HL-60/S4 treated with retinoic acid at 250 ng/mL for 4 days and 3 days (cell line): ENCODE measurements around the gene PRPF38A.
"Not testable (repeated sequence)": the region's sequence is repeated elsewhere in the genome, so short reads cannot be mapped to it uniquely, and the experiment has no call there.

Experiments used
- in situ Hi-C: fragments of 300-500 bp; cut with MboI; formaldehyde crosslinking; loops from 2 replicates; pipeline ENCODE4 v1.7.0; 2022; ENCODE audit warnings: low sequenced_read_pairs

PRPF38A gene, protein sequence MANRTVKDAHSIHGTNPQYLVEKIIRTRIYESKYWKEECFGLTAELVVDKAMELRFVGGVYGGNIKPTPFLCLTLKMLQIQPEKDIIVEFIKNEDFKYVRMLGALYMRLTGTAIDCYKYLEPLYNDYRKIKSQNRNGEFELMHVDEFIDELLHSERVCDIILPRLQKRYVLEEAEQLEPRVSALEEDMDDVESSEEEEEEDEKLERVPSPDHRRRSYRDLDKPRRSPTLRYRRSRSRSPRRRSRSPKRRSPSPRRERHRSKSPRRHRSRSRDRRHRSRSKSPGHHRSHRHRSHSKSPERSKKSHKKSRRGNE

DNA sequence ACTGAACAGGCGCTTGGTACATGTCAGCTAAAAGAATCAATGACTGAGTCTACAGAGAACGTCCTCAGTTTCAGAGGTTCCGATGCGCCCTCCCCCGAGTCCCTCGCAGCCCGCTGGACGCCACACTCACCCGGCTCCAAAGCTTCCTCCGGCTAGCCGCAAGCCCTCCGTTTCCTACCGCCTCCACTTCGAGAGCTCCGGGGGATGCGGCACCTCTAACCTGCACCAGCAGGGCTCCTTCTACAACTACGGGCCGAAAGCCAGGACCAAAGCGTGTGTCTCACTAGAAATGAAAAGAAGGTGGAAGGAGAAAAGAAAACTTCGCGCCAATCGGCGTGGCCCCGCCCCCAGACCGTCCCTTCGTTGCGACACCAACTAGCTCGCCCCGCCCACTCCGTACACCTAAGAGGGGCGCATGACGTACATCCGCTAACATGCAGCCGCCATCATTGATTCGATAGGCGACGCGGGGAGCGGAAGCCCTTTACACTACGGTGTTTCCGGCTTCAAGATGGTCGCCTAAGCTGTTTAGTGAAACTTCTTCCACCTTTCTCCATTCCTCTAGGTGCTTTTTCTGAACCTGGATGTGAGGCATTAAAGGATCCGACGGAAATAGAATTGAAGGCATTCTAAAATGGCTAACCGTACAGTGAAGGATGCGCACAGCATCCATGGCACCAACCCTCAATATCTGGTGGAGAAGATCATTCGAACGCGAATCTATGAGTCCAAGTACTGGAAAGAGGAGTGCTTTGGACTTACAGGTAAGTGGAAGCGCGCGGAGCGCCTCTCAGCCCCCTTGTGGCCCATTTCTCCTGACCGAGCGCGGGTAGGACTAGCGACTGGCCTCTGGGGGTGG lies at the start of gene PRPF38A, which contains the start of gene ORC1:
Gene PRPF38A, plus strand, starts transcription at position 487 of the 859 bp plus-strand sequence. Its CDS starts 148 bp downstream, at position 635.
Gene ORC1, minus strand, starts transcription at position 308 of the 859 bp plus-strand sequence. CDS start 2,200 bp downstream, outside the sequence.
- in situ Hi-C loops: no loop called here

DNA sequence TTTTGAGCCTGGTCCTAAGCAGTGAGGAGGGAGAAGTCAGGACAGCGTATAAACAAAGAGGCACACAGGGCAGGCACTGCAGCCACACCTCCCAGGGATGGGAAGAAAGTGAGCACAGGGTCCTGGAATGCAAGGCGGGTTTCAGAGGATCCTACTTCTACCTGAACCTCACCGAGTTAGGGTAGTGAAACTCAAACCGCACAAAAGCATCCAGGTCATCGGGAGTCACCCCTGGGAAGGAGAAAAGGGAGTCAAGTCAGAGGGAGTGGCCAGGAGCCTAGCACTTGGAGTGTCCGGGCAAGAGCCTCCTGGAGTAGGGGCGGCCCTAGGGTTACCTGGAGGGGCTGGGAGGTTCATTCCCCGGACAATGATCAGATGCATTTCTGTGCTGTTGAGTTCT lies 49.0 kb upstream of the PRPF38A start:
- in situ Hi-C loops: no loop called here

DNA sequence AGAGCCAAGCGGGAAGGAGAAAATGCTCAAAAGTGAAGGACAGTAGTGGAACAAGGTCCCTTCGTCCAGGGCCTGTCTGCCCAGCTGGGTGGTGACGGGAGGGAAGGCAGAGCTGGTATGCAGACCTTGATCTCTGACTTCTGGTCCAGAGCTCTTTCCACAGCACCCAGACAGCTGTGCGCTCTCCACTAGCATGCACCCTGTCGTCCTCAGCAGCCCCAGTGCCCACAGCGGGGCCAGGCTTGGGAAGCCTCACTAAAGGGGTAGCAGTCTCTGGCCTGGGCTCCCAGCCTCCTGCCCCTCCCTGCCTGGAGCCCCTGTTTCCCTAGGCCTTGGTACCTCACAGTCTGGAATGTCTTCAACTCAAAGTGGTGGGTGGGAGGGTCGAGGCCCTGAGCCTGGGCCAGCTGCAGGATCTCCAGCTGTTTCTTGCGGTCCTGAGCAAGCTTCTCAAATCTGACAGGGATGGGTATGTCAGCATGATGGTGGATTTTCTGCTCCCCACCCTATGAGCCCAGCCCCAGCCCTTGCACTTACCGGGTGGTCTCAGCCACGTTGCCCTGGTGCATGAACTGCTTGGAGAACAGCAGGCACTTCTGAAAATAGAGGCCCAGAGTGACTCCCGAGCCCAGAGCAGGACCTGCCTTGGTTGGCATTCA lies 48.4 kb upstream of the PRPF38A start:
- in situ Hi-C loops: no loop called here

DNA sequence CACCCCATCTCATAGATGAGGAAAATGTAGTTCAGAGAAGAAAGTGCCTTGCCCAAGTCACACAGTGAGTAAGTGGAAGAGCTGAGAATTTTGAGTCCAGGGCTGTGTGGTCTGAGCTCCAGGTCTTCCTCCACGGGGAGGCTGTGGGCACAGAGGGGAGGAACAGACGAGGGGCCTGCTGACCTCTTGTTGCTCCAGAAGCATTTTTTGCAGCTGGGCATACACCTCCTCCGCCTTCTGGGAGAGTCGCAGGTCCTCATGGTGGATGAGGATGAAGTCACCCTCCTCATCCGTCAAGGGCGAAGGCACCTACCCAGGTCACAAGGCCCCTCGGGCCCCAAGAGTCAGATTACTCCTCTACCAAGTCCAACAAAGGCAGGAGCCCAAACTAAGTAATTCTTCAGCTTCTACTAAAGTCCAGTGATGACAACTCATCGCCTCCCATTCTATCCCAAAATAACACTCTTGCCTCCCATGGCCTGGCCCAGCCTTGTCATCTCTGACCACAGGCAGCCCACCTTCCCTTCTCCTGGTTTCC lies 47.5 kb upstream of the PRPF38A start:
- in situ Hi-C loops: no loop called here

DNA sequence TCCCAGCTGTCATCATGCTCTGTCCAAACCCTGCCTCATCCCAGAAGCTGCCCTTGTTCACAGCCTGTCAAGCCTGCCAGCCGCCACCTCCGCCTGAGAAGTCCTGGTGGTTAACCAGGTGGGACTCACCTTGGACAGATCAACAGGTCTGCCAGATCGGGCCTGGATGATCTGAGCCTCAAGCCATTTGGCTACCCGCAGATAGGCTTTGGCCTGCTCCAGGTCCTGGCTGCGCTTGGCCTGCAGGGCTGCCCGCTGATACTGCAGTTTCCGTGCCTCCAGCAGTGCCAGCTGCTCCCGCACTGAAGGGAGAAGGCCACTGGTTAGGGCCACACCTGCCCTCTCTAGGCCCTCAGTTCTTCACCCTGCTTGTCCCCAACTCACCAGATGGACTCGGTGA lies 47.0 kb upstream of the PRPF38A start:
- in situ Hi-C loops: no loop called here

DNA sequence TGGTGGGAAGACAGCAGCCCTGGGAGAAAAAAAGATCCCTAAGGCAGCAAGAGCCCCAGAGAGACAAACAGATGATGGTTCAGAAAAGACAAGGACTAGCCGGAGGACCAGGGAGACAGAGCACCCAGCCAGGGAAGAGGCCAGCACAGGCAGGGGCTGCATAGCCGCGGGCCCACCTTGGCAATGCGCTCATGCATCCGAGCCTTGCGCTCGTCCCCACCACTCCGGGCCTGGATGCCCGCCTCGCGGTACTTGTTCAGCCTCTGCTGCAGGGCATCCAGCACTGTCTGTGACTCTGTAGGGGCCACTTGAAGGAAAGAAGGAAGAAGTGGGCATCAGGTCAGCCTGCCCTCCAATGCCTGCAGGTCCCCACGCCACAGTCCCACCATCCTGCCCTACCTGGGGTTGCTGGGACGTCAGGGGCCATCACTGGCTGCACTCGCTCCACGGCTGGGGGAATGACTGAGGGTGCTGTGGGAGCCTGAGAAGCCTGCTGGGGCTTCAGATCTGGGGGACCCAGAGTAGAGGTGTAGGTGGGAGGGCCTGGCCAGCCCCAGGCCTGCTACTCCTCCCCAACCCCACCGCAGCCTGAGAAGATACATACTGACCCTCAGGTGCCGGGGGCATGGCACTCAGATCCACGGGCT lies 45.4 kb upstream of the PRPF38A start:
- in situ Hi-C loops: no loop called here

DNA sequence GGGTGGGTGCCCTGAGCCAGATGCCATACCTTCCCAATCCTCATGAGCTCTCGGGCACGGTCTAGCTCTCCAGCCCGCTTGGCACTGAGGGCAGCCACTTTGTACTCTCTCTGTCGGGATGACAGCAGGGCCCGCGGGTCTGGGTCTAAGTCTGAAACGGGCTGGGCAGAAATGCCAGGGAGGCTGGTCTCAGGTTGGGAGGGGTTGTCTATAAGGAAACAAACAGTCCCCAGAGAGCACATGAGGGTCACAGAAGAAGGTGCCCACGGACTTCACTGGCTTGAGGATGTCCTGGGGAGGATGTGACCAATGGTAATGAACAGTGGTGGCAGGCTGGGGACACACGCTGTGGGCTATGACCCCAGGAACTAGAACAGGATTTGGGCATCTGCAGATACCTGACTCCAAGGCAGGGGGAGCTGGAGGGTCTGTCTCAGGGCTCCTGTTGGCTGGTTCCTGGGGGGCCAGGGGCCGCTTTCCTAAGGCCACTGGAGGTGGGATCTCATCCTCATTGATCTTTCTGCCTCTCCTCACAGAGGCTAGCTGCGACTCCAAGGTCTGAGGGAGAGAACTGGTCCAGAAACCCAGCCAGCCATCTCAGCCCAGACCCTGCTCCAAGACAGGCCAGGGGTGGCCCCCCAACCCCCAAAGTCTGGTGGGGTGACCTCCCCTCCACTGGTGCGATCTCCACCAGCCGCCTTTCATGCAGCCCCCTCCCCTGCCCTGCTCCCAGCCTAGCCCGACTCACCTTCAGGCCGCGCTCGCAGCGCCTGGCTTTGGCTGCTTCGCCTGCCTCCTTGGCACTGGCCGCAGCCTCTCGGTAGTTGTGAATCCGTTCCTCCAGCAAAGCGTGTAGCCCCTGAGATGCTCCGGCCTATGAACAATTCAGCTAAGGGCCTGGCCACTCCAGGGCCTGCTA lies 44.5 kb upstream of the PRPF38A start:
- in situ Hi-C loops: no loop called here

DNA sequence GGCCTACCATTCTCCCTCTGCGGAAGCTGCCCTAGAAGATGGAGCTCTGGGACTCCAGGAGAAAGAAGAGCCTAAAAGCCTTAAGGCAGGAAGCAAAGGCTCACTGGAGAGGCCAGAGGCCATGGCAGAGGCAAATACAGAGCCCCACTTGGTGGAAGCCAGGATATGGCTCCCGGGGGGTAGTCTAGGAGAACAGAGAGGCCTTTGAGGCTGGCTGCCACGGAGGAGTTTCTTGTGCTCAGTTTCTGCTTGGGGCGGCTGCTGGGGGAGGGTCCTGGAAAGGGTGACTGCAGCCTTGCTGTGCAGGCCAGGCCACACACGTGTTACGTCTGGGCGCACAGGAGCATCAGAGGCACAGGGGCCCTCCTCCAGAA lies 43.8 kb upstream of the PRPF38A start:
- in situ Hi-C loops: no loop called here

DNA sequence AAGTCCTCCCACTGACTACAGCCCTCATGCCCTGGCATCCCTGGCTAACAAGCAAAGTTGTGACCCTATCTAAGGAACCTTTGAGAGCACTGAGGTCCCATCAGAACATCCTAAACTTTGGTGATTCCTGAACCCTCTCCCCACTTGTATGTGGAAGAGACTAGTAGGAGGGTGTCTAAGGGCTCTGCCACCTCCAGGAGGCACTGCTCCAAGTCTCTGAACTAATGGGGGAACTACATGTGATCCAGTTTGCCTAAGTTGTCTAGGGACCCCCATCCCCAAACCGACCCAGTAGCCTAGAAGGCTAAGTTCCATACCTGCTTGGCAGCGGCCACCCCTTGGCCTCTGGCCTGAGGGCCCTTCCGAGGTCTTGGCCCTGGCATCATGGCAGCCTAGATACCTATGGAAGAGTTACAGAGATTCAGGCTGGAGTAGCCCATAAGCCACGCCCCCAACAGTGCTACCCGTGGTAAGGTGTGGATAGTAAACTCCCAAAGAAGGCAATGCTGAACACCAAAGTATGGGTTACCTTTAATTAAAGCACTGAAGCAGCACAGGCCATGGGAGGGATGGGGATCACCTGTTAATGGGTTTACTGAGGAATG lies 40.1 kb upstream of the PRPF38A start:
- in situ Hi-C loops: no loop called here

DNA sequence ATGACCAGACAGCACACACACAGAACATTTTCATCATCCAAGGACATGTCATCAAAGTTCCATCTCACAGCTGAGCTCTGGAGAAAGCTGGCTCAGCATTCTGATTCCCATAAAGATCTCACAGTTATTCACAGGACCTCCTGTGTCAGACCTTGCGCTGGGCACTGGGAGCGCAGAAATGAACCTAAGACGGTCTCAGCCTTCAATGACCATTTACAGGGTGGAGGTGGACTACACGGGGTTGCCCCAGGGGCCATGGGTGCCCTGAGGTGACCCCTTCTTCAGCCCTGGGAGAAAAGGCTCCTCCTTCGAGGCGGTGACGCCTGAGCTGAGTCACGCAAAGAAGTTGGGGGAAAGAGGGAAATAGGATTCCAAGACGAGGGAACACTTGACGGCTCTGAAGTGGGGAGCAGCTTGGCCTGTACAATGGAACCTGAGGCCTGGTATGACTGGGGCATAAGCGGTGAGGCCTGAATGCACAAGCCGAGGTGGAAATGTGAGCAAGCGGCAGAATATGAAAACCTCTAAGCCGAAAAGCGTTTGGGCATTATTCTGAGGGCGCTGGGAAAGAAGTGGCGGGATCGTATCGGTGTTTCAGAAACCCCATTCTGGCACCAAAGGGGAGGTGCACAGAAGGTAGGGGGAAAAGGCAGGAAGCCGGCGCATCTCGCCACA lies 39.2 kb upstream of the PRPF38A start:
- in situ Hi-C loops: no loop called here

DNA sequence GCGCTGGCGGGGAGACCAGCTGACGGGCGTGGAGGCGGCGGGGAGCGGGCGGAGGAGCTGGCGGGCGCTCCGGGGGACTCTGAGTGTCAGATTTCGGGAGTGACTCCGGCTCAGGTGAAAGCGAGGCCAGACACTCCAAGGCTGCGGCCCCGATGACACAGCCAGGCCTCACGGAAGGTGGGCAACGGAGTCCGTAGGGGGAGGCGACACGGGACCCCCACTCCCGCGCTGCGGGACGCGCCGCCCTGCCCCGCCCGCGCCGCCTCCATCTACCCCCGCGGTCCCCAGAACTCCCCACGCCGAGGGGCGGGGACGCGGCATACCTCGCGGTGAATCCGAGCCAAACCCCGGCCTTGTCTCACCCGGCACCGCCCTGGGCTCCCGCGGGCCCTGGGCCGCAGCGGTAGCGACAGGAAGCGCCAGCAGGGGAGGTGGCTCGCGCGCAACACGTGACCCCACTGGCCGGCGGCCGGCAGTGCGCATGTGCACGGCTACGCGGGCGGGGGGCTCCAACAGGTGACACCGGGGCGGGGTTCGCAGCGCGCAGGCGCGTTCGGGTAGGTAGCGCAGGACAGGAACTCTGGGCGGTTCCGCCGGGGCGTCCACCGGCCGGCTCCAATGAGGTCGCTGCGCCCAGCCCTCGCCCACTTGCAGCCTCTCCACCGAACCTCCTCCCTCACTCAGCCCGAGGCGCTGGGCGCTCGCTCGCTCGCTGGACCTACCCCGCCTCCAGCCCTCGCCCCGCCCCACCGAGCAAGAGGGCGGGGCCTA lies 38.5 kb upstream of the PRPF38A start, which contains the start of gene CC2D1B:
Gene CC2D1B, minus strand, starts transcription at position 460 of the 771 bp plus-strand sequence. CDS start 1,585 bp downstream, outside the sequence.
- in situ Hi-C loops: no loop called here

DNA sequence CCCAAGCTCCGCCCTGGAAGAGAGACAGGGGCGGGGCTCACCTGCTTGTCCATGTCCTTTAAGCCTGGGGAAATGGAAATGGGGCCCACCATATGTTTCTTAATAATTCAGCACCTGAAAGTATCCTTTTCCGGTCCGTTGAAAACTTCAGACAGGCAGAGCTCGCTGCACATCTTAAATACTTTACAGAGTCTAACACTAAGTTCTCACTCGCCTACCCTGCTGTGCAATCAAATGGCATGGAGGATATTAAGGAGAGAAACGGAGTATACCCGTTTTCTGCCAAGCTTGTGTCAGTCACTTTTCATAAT lies 37.9 kb upstream of the PRPF38A start:
- in situ Hi-C loops: no loop called here

DNA sequence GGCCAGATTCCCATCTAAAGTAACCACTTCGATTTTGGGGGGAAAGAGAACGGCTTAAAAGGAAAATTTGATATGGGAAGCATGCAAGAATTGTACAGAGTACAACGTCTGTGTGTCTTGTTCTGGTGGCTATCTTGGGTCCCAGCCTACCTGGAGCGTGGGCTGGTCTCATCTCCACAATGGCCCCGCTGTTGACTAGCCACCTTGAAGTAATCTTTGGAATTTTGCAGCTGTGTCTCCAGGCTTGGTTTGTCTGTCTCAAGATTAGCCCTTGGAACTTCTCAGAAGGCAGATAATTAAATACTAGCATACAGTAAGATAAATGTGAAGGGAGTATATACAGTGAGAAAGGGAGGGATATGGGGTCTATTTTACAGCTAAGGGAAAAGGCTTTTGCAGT lies 37.1 kb upstream of the PRPF38A start:
- in situ Hi-C loops: no loop called here

DNA sequence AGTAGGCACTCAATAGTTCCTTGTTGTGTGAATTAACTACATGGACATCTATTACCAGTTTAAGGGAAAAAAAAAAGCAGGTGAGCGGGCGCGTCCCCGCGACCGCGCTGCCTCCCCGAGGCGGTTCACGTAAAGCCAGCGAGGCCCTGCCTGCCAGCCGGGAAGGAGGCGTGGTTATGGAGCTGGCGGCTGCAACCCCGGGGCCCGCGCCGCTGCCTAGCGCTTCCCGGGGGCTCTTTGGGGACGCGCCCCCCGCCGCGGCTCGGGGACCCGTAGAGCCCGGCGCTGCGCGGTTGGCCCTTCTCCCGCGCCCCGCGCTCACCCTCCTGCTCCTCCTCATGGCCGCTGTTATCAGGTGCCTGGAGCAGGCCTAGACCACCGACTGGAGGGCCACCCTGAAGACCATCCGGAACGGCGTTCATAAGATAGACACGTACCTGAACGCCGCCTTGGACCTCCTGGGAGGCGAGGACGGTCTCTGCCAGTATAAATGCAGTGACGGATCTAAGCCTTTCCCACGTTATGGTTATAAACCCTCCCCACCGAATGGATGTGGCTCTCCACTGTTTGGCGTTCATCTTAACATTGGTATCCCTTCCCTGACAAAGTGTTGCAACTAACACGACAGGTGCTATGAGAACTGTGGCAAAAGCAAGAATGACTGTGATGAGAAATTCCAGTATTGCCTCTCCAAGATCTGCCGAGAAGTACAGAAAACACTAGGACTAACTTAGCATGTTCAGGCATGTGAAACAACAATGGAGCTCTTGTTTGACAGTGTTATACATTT lies 35.8 kb upstream of the PRPF38A start:
- in situ Hi-C loops: no loop called here

DNA sequence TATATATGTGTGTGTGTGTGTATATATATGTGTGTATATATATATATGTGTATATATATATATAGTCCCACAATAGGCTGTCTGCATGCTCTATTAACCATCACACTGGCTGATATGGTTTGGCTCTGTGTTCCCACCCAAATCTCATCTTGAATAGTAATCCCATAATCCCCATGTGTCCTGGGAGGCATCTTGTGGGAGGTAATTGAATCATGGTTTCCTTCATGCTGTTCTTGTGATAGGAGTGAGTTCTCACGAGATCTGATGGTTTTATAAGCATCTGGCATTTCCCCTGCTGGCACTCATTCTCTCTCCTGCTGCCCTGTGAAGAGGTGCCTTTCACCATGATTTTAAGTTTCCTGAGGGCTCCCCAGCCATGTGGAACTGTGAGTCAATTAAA lies 34.6 kb upstream of the PRPF38A start:
- in situ Hi-C loops: not testable (repeated sequence)

DNA sequence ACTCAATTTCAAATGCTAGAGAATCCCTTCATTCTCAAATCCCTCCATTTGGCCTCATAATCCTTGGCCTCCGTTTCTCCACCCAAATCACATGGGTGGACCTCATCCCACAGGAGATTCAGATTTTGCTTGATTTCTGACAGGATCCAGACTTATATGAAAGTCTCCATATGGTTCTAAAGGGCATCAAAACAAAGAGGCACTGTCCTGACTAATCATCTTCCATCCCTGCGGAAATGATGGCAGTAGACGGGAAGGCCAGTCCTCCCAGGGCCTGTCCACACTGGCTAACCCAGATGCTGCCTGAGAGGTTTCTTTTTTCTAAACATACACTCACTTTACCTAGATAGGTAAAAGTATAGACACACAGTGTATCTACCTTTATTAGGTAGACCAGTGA lies 19.0 kb upstream of the PRPF38A start:
- in situ Hi-C loops: no loop called here

DNA sequence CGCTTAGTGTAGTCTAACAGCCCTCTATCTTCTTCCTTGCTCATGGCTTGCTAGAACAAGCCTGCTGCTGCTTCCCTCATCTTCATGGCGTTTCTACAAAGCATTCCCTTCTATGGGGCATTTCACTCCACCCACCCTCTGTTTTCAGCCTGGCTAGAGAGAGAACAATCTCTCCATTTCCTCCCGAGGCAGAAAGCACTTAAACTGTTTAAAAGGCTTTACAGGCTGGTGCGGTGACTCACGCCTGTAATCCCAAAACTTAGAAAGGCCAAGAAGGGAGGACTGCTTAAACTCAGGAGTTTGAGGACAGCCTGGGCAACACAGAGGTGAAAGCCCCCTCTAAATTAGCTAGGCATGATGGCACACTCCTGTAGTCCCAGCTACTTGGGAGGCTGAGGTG lies 17.9 kb upstream of the PRPF38A start:
- in situ Hi-C loops: no loop called here
